Activated T-cell treated with anti-CD3 and anti-CD28 coated beads for 24 hours (primary cell): ENCODE data around the gene EVI5L.
"Not testable (repeated sequence)": the region's sequence is repeated elsewhere in the genome, so short reads cannot be mapped to it uniquely, and the experiment has no call there.

Experiments
- DNase-seq: peaks from one replicate; pipeline ENCODE4 v3.0.0-alpha.2; 2020; ENCODE audit warnings: low read depth

Gene EVI5L

GRCh38 chr19:7872306-7873204 is 42.5 kb downstream of the EVI5L start:
- DNase-seq, result no peak

GRCh38 chr19:7873304-7874075 is 43.5 kb downstream of the EVI5L start:
- DNase-seq, result no peak

GRCh38 chr19:7874076-7874896 is 44.3 kb downstream of the EVI5L start, which contains the start of gene PRR36:
TSS of gene PRR36 (minus strand) at chr19:7874390. CDS start at chr19:7873689, 701 bp downstream.
- no peak for DNase-seq

GRCh38 chr19:7874897-7875273 is 44.9 kb downstream of the EVI5L start:
- no peak for DNase-seq

- DNase-seq, result no peak
Measured at GRCh38 chr19:7877249-7877836, 47.3 kb downstream of the EVI5L start.

- no peak for DNase-seq
Measured at GRCh38 chr19:7879111-7879807, 49.2 kb downstream of the EVI5L start.

GRCh38 chr19:7879836-7880235 is 49.8 kb downstream of the EVI5L start:
- DNase-seq, result no peak

GRCh38 chr19:7881910-7882309 is 51.9 kb downstream of the EVI5L start:
- DNase-seq, result no peak

- no peak for DNase-seq
Measured at GRCh38 chr19:7883105-7883504, 53.1 kb downstream of the EVI5L start.

- no peak for DNase-seq
Measured at GRCh38 chr19:7883796-7884570, 54.0 kb downstream of the EVI5L start.

- no peak for DNase-seq
Measured at GRCh38 chr19:7885818-7886217, 55.8 kb downstream of the EVI5L start.

- DNase-seq, result no peak
Measured at GRCh38 chr19:7887408-7888144, 57.6 kb downstream of the EVI5L start.

GRCh38 chr19:7888145-7888825 is 58.3 kb downstream of the EVI5L start, which contains the start of gene LRRC8E:
TSS of gene LRRC8E (plus strand) at chr19:7888510. CDS start at chr19:7895604, 7,094 bp downstream.
- peak; percentile 30 for DNase-seq

- DNase-seq, result no peak
Measured at GRCh38 chr19:7888826-7889217, 58.8 kb downstream of the EVI5L start.

- DNase-seq, result not testable (repeated sequence)
Measured at GRCh38 chr19:7893362-7894101, 63.5 kb downstream of the EVI5L start.

GRCh38 chr19:7894612-7895309 is 64.7 kb downstream of the EVI5L start:
- DNase-seq, result no peak

GRCh38 chr19:7895565-7895964 is 65.5 kb downstream of the EVI5L start:
- no peak for DNase-seq

GRCh38 chr19:7897292-7897691 is 67.3 kb downstream of the EVI5L start:
- DNase-seq, result no peak
